ENCODE measurements around the gene MESP2. TPM values are rescaled to one million over a fixed set of nuclear protein-coding genes. Genes with fewer than 3 reads are reported as not detected.

MESP2 gene
- total and polyA plus RNA-seq, 8 donors = 0.14 to 0.35 (median 0.34) TPM; not detected in 5

DNA sequence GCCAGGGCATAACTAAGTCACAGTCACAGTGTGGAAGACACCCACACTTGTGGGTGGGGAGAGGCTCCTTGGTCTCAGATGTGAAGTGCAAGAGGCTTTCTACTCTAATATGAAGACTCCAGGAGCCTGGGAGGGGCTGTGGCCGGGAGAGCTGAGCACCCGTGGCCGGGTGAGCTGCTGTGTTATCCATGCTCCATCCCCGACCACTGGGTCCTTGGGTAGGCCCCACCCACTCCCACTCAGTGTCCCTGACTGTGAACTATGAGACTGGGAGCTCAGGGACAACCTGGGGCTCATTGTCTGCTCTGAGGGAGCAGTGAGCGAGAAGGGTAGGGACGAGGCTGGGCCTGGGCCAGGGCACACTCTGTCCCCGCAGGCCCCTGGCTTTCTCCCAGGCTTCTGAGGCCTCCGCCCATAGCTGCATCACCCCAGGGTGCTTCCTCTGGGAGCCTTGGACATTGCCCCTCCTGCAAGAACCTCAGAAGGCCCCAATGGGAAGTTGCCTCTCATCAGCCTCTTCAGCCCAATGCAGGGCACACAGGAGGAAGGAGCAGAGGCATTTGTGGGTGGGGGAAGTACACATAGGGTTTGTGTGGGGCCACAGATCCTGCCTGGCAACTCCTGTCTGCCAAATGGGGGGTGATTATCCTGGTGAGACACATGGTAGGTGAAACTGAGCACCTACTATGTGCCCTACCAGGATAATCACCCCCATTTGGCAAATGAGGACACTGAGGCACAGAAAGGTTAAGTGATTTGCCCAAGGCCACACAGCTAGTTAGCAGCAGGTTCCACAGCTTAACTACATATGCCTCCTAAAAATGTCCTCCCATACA, 36.1 kb downstream of the MESP2 start:
- peaks cover 0 to 41% of the 10 kb centered on the region in 2 donors for H3K4me1 ChIP-seq
- H3K36me3 ChIP-seq = peaks cover 0 to 4% of the 10 kb centered on the region in 2 donors
- ATAC-seq (peak; percentile 69), DNase-seq (peak in 1 of 4 donors; percentile 66)
- H3K4me3 ChIP-seq = peak overlapping the region in 1 of 2 donors; percentile 60
- no peak for TF ChIP-seq CTCF (IDR thresholded peaks at IDR 0.05)
- intact Hi-C loops (cut with DNase I) = no loop called here
- H3K27ac ChIP-seq = peak overlapping the region in 1 of 2 donors; percentile 96
- peaks cover 14 to 41% of the 10 kb centered on the region in 2 donors for H3K27me3 ChIP-seq
- no peaks in the 10 kb centered on the region for H3K9me3 ChIP-seq

DNA sequence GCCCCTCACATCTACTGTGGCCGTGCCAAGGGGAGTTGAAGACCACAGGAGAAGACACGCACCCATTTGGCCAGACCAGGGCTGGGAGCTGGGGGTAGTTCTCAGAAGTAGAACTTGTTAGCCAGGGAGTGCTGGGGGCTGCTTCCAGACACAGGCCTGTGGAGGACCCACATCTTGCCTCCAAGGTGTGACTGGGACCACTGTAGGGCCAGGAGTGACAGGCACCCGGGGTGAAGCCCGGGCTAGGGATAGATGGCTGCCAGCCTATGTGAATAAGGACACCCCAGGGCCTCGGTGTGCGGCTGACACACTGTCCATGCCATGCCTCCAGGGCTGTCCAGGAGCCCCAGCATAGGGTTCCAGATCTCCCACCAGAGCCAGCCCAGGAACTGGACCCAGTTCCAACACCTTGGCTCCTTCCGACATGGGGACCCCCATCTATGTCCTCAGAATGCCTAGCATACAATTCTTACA, 36.8 kb downstream of the MESP2 start:
- TF ChIP-seq CTCF (IDR thresholded peaks at IDR 0.05) = no peak
- no peak for ATAC-seq
- DNase-seq = peak in 1 of 4 donors; percentile 62
- Histone ChIP-seq H3K9me3 (no peaks in the 10 kb centered on the region), H3K36me3 (peaks cover 0 to 4% of the 10 kb centered on the region in 2 donors), H3K27me3 (peaks cover 14 to 48% of the 10 kb centered on the region in 2 donors), H3K27ac (peak overlapping the region in 1 of 2 donors; percentile 96), H3K4me1 (peaks cover 0 to 41% of the 10 kb centered on the region in 2 donors), H3K4me3 (peak overlapping the region in 1 of 2 donors; percentile 60)
- intact Hi-C loops (cut with DNase I) = no loop called here

GRCh38 chr15:89813381-89814111, 37.4 kb downstream of the MESP2 start:
- no peak for TF ChIP-seq CTCF (IDR thresholded peaks at IDR 0.05)
- no peak for ATAC-seq
- Histone ChIP-seq H3K4me1 (peaks cover 0 to 41% of the 10 kb centered on the region in 2 donors), H3K27me3 (peaks cover 14 to 49% of the 10 kb centered on the region in 2 donors), H3K27ac (peak overlapping the region in 1 of 2 donors; percentile 96), H3K36me3 (peaks cover 0 to 4% of the 10 kb centered on the region in 2 donors), H3K9me3 (no peaks in the 10 kb centered on the region), H3K4me3 (peak overlapping the region in 1 of 2 donors; percentile 60)
- DNase-seq = no peak
- intact Hi-C loops (cut with DNase I) = no loop called here

DNA sequence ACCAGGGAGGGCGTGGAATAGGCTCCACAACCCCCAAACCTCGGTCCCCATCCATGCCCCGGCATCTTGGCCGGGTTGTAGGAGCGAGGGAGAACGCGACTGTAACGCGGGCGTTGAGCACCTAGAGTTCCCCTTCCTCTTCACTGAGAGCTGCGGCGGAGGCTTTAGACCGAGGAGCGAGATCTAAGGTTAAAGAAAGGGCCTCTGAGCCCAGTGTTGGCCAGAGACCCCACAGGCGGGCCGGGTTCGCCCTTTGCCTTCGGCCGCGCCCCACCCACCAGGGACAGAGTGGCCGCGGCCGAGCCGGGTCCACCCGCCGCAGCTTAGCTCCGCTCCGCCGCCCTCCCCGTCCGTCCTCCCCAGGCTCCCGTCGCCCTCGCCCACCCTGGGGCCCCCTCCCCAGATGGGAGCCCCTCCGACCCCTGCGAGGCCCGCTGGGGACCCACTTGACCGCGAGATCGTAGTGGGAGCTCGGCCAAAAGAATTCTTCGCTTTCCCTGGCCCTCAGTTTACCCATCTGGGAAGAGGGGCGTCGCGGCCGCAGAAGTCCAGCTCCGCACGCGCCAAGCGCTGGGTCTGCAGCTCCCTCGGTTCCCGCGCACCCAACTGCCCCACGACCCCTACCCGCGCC, 38.1 kb downstream of the MESP2 start:
- DNase-seq = no peak

More for the DNA sequence above, 38.1 kb downstream of the MESP2 start:
- intact Hi-C loops (cut with DNase I) = no loop called here
- H3K4me1 ChIP-seq = peaks cover 0 to 41% of the 10 kb centered on the region in 2 donors
- H3K27ac ChIP-seq = peak overlapping the region; percentile 13 to 96
- H3K27me3 ChIP-seq = peaks cover 14 to 49% of the 10 kb centered on the region in 2 donors
- TF ChIP-seq CTCF (IDR thresholded peaks at IDR 0.05) = no peak
- peak; percentile 29 for ATAC-seq
- no peaks in the 10 kb centered on the region for H3K9me3 ChIP-seq
- peak overlapping the region; percentile 42 to 60 for H3K4me3 ChIP-seq
- peaks cover 0 to 4% of the 10 kb centered on the region in 2 donors for H3K36me3 ChIP-seq

Measured in left lung (tissue), 10 donors.